ENCODE data around the gene STRIP1. TPM values are rescaled to one million over a fixed set of nuclear protein-coding genes. Genes with fewer than 3 reads are reported as not detected.

The STRIP1 gene
- total and polyA plus RNA-seq, 10 of the 15 experiments (the other 5 are each of a cell fraction or from before 2014, with no cell fraction given), result 6.3 to 26.6 (median 18.0) TPM

GRCh38 chr1:109989506-109990301 is 44.7 kb upstream of the STRIP1 start:
- no peak for TF ChIP-seq BACH1 (IDR thresholded peaks at IDR 0.05; ENCODE audit: borderline replicate concordance)
- no peak for TF ChIP-seq WRNIP1 (IDR thresholded peaks at IDR 0.05; ENCODE audit: borderline replicate concordance, low read depth, low read length)
- TF ChIP-seq IKZF2 (IDR thresholded peaks at IDR 0.05), result peak in 1 of 2 experiments; percentile 10; a peak in 1 of 4 replicates
- no TSS peak for BruUV-seq (replicated peaks)
- ChIA-PET POLR2A (no interaction called here), CTCF (interaction anchor here (0.8 to 6.7 kb wide), 8 partner anchors 8 to 350 kb away, joined by 3 to 200 read pairs (median 6); no protein-coding TSS in a partner anchor), SMC1A (ENCODE audit: uncharacterized antibody, unreplicated experiment) (interaction anchor here (1.5 to 13.9 kb wide), 4 partner anchors 18 to 351 kb away, joined by 8 to 431 read pairs (median 104); no protein-coding TSS in a partner anchor), RAD21 (ENCODE audit: unreplicated experiment) (interaction anchor here (1.4 kb wide), 1 partner anchor 214 kb away, joined by 4 read pairs; no protein-coding TSS in a partner anchor)
- H3K4me2 ChIP-seq (ENCODE audit: control insufficient read depth, insufficient read depth), result no peak overlapping the region
- no peak overlapping the region for H3K4me3 ChIP-seq
- H4K20me1 ChIP-seq (ENCODE audit: control insufficient read depth, insufficient read depth), result no peaks in the 10 kb centered on the region; the same call in 1 of the 2 replicates
- no peaks in the 10 kb centered on the region for H3K27me3 ChIP-seq (replicated peaks in 1 of 2; ENCODE audit: control insufficient read depth in 2 of 2, insufficient read depth in 2 of 2, low read length in 1 of 2)
- WGBS (ENCODE audit: insufficient coverage, insufficient replicate concordance, low lambda C conversion rate, missing lambda C conversion rate), result 79% methylated on average over 9 of the region's 9 CpGs
- peaks cover 3% of the 10 kb centered on the region; the same call in 1 of the 2 replicates for H3K4me1 ChIP-seq (ENCODE audit: control insufficient read depth, insufficient read depth, low read length)
- no peak overlapping the region for H3K9ac ChIP-seq (ENCODE audit: control insufficient read depth, insufficient read depth, low read length)
- no peak overlapping the region for H3K27ac ChIP-seq (ENCODE audit: control insufficient read depth, insufficient read depth)
- peaks cover 44% of the 10 kb centered on the region for H3K79me2 ChIP-seq (ENCODE audit: control insufficient read depth, insufficient read depth, low read length)
- H2AFZ ChIP-seq (ENCODE audit: control insufficient read depth, low read depth, low read length), result no peak overlapping the region
- H3K36me3 ChIP-seq (ENCODE audit: control insufficient read depth in 2 of 2, insufficient read depth in 2 of 2, low read length in 1 of 2), result peaks cover 0 to 5% of the 10 kb centered on the region in 2 experiments; a peak in 1 of 4 replicates
- intact Hi-C loops (cut with micrococcal nuclease; ENCODE audit: unreplicated experiment), result no loop called here
- DNase-seq (ENCODE audit: low read depth, low spot score), result no peak
- peak; percentile 18 for FAIRE-seq
- in situ Hi-C loops (cut with MboI), result loop anchor here (5.0 kb wide), 2 partner anchors 347 to 442 kb away; partner anchors contain the start of gene GNAI3
- ATAC-seq, result peak; percentile 22; the same call in 2 of the 3 replicates
- H3K9me3 ChIP-seq (replicated peaks; ENCODE audit: control insufficient read depth, insufficient read depth, low read length), result no peaks in the 10 kb centered on the region

GRCh38 chr1:109990302-109990653 is 44.1 kb upstream of the STRIP1 start:
- Histone ChIP-seq H3K9me3 (replicated peaks; ENCODE audit: control insufficient read depth, insufficient read depth, low read length) (no peaks in the 10 kb centered on the region), H3K4me1 (ENCODE audit: control insufficient read depth, insufficient read depth, low read length) (peaks cover 3% of the 10 kb centered on the region; the same call in 1 of the 2 replicates), H3K9ac (ENCODE audit: control insufficient read depth, insufficient read depth, low read length) (no peak overlapping the region), H3K79me2 (ENCODE audit: control insufficient read depth, insufficient read depth, low read length) (peaks cover 39% of the 10 kb centered on the region), H3K36me3 (ENCODE audit: control insufficient read depth in 2 of 2, insufficient read depth in 2 of 2, low read length in 1 of 2) (peaks cover 0 to 5% of the 10 kb centered on the region in 2 experiments; a peak in 1 of 4 replicates), H3K27ac (ENCODE audit: control insufficient read depth, insufficient read depth) (no peak overlapping the region), H4K20me1 (ENCODE audit: control insufficient read depth, insufficient read depth) (no peaks in the 10 kb centered on the region; the same call in 1 of the 2 replicates), H2AFZ (ENCODE audit: control insufficient read depth, low read depth, low read length) (no peak overlapping the region), H3K27me3 (replicated peaks in 1 of 2; ENCODE audit: control insufficient read depth in 2 of 2, insufficient read depth in 2 of 2, low read length in 1 of 2) (no peaks in the 10 kb centered on the region), H3K4me3 (0 out of 2 replicates have a peak overlapping the region, but pooled peaks have one; percentile 22), H3K4me2 (ENCODE audit: control insufficient read depth, insufficient read depth) (no peak overlapping the region)
- 86% methylated on average over 2 of the region's 2 CpGs for WGBS (ENCODE audit: insufficient coverage, insufficient replicate concordance, low lambda C conversion rate, missing lambda C conversion rate)
- ChIA-PET SMC1A (ENCODE audit: uncharacterized antibody, unreplicated experiment) (interaction anchor here (0.6 to 0.7 kb wide), 2 partner anchors 20 to 21 kb away, joined by 3 to 4 read pairs; no protein-coding TSS in a partner anchor), POLR2A (no interaction called here), CTCF (interaction anchor here (0.8 to 1.3 kb wide), 3 partner anchors 17 to 63 kb away, joined by 3 to 5 read pairs (median 4); no protein-coding TSS in a partner anchor), RAD21 (ENCODE audit: unreplicated experiment) (no interaction called here)
- BruUV-seq (replicated peaks), result no TSS peak
- in situ Hi-C loops (cut with MboI), result no loop called here
- 0 out of 2 replicates have a peak, but pooled peaks have one; percentile 25 for TF ChIP-seq GATAD2B (conservative IDR thresholded peaks at IDR 0.05; ENCODE audit: low read depth)
- TF ChIP-seq RB1 (IDR thresholded peaks at IDR 0.05; ENCODE audit: borderline replicate concordance), result no peak
- intact Hi-C loops (cut with micrococcal nuclease; ENCODE audit: unreplicated experiment), result no loop called here
- DNase-seq (ENCODE audit: low read depth, low spot score) (no peak), ATAC-seq (no peak), FAIRE-seq (no peak)
